ENCODE results near the gene BMF.

Gene BMF

DNA sequence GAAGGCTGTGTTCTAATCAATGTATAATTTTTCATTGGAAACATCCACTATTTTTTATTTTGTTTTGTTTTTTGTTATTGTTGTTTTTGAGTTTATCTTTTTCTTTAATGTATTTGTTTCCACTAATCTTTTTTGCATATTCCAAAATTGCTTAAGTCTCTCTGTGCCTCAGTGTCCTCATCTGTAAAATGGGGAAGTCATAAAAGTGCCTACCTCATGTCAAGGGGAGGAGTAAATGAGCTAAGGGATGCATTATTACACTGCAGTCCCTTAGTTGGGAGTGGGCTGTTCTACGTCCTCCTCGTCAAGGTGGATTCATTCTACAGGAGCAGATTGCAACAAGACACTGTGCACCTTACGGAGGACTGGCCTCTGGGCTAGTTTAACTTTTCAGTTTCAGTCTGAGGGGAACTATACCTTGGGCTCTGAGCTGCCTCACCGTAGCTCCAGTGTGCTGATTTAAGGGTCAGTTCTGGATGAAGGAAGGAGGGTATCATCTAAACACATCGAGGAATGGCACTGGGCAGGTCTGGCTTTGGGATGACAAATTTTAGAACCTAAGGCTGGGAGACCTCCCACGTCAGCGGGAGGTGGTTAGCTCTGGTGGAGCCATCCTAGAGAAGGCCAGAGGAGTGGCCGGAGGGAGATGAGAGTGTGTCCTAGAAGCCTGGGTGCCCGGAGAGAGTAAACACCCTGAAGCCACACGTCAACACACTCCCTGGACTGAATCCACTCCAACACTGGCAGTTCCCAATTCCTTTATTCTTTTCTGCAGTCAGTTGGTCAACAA, 64.6 kb downstream of the BMF start:
- no peak for DNase-seq (ENCODE audit: low read depth)
- H3K4me3 ChIP-seq (ENCODE audit: low read length), result no peak overlapping the region
- TF ChIP-seq, protein P1, sequence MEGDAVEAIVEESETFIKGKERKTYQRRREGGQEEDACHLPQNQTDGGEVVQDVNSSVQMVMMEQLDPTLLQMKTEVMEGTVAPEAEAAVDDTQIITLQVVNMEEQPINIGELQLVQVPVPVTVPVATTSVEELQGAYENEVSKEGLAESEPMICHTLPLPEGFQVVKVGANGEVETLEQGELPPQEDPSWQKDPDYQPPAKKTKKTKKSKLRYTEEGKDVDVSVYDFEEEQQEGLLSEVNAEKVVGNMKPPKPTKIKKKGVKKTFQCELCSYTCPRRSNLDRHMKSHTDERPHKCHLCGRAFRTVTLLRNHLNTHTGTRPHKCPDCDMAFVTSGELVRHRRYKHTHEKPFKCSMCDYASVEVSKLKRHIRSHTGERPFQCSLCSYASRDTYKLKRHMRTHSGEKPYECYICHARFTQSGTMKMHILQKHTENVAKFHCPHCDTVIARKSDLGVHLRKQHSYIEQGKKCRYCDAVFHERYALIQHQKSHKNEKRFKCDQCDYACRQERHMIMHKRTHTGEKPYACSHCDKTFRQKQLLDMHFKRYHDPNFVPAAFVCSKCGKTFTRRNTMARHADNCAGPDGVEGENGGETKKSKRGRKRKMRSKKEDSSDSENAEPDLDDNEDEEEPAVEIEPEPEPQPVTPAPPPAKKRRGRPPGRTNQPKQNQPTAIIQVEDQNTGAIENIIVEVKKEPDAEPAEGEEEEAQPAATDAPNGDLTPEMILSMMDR (conservative IDR thresholded peaks at IDR 0.05; ENCODE audit: low read depth, low read length), result no peak

DNA sequence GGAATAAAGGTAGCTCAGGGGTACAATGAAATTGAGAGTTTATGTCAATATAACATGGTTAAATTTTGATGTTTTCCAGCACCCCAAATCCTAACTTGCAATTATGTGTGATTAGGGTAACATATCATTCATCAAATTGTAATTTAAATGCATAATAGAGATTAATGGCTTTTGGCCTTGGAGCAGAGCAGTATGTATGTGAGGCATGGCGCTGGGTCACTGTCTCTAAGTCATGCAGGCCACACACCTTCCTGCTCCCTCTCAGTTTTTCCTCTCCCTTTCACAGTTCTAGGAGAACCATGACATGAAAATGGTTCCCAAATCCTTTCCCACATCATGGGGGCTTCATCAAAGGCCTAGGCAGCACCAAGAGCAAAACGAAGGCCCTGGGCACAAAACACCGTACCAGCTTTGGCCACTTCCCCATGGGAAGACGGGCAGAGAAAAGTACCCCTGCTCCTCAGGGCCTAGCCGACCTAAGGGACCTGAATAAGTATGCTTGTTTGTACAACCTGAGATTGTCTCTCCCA, 65.8 kb downstream of the BMF start:
- no peak for DNase-seq (ENCODE audit: low read depth)
- no peak overlapping the region for H3K4me3 ChIP-seq (ENCODE audit: low read length)
- TF ChIP-seq, protein P1 (conservative IDR thresholded peaks at IDR 0.05; ENCODE audit: low read depth, low read length), result no peak

DNA sequence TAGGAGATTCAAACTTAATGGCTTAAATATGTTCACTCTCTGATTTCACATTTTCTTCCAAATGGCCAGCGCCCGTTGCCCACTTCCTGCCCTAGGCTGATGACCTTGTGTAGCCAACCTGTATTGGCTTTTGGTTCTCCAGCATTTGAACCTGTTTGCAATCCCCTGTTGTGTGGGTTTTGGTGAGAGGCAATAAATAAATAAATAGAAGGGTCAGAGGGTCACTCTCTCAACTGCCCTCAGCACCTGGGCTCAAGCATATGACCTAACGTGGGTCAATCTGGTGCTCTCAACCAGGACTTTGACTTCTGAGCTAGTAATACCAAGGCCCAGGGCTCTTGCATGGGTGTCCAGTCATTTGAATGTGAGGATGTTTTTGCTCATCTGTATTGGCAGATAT, 67.9 kb downstream of the BMF start:
- no peak for DNase-seq (ENCODE audit: low read depth)
- TF ChIP-seq, protein P1 (conservative IDR thresholded peaks at IDR 0.05; ENCODE audit: low read depth, low read length), result no peak
- H3K4me3 ChIP-seq (ENCODE audit: low read length), result no peak overlapping the region

DNA sequence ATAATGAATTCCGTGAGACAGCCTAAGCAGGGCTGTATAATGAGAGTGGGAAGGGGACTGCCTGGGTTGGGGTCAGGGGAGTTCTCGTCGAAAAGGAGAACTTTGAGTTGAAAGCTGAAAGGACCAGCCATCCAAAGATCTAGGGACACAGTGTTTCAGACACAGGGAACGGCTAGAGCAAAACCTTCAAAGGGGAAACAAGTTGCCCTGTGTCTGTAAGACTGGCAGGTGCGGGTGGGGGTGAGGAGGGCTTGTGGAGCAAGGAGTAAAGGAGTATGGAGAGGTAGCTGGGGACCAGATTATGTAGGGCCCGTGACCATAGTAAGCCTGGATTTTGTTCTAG, 68.4 kb downstream of the BMF start:
- TF ChIP-seq, protein P1 (conservative IDR thresholded peaks at IDR 0.05; ENCODE audit: low read depth, low read length), result no peak
- no peak for DNase-seq (ENCODE audit: low read depth)
- H3K4me3 ChIP-seq (ENCODE audit: low read length), result no peak overlapping the region

DNA sequence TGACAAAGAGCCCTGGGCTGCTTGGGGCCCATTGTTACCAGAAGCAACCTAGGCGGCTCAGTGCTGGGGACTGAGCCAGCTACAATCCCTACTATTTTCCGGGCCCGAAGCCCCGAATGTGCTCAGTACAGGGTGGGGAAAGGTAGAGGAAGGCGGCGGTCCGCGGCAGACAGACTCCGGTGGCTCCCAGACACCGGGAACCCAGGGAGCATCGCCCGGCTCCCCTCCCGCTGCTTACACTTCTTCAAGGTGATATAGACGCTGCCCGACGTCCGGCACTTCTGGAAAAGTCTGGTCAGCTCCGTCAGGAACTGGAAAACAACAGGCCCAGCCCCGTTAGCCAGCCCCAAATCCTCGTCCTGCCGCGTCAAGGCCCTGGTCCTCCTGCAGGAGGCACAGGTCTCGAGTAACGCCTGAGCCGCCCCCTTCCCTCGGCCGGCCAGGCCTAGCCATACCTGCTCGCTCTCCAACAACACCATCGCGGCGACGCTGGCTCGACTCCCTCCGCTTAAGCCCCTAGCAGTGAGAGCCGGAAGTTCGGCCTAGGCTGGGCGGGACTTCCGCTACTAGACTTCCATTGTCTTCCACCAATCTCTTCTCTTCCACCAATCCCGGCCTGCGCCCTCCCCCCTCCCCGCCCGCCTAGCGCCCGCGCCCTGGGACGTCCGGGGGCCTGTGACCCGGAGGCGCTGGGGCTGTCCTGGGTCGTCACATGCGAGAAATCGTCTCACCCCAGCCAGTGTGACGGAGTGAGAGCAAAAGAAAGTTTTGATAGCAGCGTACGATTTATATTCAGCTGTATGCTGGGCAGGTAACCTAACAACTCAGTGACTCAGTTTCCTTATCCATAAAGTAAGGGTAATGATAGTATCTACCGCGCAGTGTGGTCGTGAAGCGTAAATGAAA, 69.8 kb downstream of the BMF start, which contains the start of gene SRP14:
Gene SRP14, minus strand, starts transcription at position 544 of the 906 bp plus-strand sequence. Its CDS starts 65 bp downstream, at position 479.
- TF ChIP-seq, protein P1 (conservative IDR thresholded peaks at IDR 0.05; ENCODE audit: low read depth, low read length), result no peak
- H3K4me3 ChIP-seq (ENCODE audit: low read length), result peak within 1 kb of the TSS; percentile 95
- DNase-seq (ENCODE audit: low read depth), result peak; percentile 83

DNA sequence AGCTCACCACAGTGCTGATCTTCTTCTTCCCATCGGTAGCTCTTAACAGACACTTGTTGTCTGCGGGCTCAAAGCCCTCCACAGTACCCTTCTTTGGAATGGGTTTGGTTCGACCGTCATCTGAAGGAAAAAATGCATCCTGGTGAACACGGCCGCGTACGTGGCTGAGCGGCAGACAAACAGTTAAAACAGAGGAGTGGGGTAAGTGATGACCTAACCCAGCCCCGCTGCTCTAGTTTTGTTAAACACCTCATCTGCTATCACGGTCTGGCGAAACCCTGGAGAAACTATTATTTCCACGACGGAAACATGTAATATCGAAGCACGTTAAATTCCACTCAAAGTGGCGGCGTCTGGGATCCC, 70.4 kb downstream of the BMF start:
- H3K4me3 ChIP-seq (ENCODE audit: low read length), result peak overlapping the region; percentile 95
- TF ChIP-seq, protein P1 (conservative IDR thresholded peaks at IDR 0.05; ENCODE audit: low read depth, low read length), result no peak
- no peak for DNase-seq (ENCODE audit: low read depth)
